DMS79 treated with DMSO at 0.1 percent for 48 hours (cell line): ENCODE data around the gene ARHGEF4.
A peak's percentile ranks its signal among the peaks of the same experiment; 100 is the strongest.

Experiments
- DNase-seq: peaks from one replicate; lab custom pipeline; 2025; lab: John Stamatoyannopoulos, UW

Gene ARHGEF4

GRCh38 chr2:130918393-130918792 is 81.7 kb downstream of the ARHGEF4 start:
- DNase-seq = no peak

DNA sequence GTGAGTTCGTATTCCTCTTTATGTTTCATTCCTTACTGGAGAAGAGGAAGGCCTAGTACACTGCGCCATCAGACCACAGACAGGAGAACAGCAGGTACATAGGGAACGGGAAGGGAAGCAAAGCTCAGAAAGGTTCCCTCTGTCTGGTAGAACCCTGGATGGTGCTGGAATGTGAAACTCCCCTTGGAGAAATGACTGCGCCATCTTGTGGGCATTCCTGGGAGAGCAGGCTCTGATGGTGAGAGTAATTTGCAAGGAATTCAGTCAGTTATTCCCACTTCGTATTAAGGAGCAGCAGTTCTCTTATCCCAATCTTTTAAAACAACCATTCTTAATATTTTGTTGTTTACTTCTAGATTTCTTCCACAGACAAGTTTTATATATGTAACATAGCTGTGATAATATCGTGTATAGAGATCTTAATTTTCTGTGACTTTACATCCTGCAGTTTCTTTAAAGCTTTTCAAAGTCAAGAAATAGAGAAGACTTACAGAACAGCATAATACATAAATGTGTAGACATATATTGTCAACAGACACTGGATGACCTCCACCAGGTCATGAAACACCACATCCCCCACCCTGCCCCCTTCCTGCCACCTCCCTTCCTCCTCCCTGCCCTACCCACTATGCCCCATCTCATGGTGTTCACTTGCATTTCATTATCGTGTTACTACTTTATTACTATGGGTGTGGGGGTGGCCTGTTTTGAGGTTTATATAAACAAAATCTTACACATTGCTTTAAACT is 83.9 kb downstream of the ARHGEF4 start:
- peak; percentile 45 for DNase-seq

GRCh38 chr2:130921164-130921476 is 84.4 kb downstream of the ARHGEF4 start:
- no peak for DNase-seq

DNA sequence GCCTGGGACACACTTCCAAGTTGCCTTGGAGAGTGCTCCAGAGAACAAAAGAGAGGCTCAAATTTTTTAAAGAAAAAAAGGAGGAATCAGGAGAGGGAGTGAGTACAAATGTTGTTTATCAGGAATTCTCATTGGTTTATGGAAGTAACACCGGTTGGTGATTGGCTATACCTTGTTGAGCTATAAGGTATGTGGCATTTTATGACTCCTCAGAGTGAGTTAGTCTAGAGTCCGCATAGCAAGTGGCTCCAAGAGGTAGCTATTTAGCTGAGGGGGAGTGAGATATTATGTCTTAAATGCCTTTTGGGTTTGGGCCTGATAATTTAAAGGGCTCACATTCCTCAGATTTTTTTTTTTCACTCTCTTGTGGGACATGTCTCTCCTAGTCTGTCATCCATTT is 85.7 kb downstream of the ARHGEF4 start:
- DNase-seq = no peak

GRCh38 chr2:130928385-130928784 is 91.7 kb downstream of the ARHGEF4 start:
- no peak for DNase-seq

GRCh38 chr2:130930740-130931659 is 94.3 kb downstream of the ARHGEF4 start:
- DNase-seq = no peak

DNA sequence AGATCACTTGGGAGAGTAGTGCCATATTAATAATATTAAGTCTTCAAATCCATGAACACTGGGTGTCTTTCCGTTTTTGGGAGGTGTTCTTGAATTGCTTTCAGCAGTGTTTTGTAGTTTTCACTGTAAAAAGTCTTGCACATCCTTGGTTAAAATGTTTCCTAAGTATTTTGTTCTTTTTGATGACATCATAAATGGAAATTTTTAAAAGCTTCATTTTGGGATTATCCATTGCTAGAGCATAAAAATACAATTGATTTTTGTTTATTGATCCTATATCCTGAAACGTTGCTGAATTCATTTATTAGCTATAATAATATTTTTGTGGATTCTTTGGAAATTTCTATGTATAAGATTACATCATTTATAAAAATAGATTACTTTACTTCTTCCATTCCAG is 96.8 kb downstream of the ARHGEF4 start:
- DNase-seq = no peak

GRCh38 chr2:130936451-130936850 is 99.7 kb downstream of the ARHGEF4 start:
- DNase-seq = no peak

- no peak for DNase-seq
These were observed 111.3 kb downstream of the ARHGEF4 start for GRCh38 chr2:130947967-130948366.

- DNase-seq = no peak
These were observed 113.2 kb downstream of the ARHGEF4 start for GRCh38 chr2:130949954-130950353.

DNA sequence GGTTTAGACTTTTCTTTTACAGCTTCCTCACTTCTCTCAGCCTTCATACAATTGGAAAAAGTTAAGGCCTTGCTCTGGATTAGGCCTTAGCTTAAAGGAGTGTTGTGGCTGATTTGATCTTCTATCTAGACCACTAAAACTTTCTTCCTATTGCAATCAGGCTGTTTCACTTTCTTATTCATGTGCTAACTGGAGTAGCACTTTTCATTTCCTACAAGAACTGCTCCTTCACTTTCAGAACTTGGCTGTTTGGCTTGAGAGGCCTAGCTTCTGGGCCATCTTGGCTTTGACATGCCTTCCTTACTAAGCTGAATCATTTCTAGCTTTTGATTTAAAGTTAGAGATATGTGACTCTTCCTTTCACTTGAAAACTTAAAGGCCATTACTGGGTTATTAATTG is 114.3 kb downstream of the ARHGEF4 start:
- no peak for DNase-seq

DNA sequence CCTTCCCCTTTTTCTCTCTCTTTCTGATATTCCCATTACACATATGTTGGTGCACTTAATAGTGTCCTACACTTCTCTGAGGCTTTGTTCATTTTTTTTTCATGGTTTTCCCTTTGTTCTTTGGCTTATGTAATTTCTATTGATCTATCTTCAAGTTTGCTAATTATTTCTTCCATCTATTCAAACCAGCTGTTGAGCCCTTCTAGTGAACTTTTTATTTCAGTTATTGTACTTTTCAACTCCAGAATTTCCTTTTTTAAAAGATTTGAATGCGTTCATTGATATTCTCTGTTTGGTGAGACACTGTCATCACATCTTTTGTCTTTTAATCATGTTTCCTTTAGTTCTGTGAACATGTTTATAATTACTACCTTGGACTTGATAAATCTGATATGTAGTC is 118.2 kb downstream of the ARHGEF4 start:
- DNase-seq = no peak

- no peak for DNase-seq
These were observed 121.2 kb downstream of the ARHGEF4 start for GRCh38 chr2:130957915-130958314.

DNA sequence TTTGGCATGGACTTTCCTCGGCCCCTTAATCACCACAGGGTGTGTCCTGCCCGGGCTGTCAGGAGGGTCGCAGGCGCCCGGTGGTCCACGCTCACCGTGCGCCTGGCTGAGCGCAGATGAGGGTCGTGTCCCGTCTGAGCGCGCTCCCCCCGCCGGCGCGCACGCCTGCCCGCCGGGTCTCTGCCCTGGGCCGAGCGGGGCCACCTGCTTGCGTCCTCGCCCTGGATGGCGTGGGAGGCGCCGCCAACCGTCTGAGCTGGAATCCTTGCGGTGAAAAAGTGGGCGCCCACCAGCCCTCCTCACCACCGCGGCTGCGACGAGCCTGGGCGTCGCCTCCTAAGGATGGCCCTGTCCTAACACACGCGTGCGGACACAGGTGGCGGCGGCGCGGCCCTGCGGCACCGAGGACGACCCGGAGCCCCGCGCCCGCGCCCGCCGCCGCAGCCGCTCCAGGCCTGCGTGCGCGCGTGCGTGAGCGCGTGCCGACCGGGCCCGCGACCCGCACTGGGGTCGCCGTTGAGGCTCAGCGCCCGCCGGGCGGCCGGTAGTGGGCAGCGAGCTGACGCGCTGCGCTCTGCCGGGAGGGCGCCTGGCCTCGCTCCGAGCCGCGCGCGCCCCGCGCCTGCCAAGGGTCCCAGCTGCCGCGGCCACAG is 126.6 kb downstream of the ARHGEF4 start:
- DNase-seq = no peak

DNA sequence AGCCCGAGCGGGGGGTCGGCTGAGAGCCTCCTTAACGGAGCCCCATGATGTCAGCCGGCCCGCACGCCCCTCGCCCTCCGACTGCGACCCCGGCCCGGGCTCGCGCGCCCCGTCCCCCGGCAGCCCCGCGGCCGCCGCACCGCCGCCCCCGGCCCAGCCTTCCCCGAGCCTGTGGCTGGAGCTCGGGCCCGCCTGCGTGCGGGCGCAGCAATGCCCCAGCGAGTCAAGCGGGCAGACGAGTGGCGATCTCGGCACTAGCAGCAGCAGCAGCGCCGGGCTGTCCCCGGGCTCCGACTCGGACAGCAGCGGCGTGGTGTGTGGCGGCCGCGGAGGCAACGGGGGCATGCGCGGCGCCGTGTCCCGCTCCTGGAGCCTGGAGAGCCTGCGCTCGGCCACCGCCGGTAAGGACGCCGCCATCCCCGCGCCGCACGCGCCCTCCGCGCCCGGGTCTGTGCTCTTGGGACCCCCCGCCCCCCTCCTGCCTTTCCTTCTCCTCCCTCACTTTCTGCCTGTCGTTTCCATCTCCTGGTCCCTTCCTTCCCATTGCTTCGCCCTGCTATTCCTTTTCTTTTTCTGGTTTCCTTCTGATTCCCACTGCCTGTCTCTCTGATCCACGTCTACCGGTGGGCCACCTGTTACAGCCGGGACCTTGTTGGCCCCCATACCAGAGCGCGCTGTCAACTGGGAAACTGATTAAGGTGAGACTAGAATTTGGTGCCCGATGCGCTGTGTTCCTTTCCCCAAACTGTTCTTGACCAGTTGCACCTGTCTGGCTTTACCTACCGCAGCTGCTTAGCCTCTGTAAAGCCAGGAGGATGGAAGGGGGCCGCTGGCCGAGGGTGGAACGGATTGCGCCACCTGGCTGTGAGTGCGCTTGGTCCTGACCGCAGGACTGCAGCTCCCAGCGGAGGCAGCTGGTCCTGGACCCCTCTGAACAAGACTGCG is 127.4 kb downstream of the ARHGEF4 start:
- peak; percentile 61 for DNase-seq

GRCh38 chr2:130964931-130965330 is 128.2 kb downstream of the ARHGEF4 start:
- DNase-seq = no peak

DNA sequence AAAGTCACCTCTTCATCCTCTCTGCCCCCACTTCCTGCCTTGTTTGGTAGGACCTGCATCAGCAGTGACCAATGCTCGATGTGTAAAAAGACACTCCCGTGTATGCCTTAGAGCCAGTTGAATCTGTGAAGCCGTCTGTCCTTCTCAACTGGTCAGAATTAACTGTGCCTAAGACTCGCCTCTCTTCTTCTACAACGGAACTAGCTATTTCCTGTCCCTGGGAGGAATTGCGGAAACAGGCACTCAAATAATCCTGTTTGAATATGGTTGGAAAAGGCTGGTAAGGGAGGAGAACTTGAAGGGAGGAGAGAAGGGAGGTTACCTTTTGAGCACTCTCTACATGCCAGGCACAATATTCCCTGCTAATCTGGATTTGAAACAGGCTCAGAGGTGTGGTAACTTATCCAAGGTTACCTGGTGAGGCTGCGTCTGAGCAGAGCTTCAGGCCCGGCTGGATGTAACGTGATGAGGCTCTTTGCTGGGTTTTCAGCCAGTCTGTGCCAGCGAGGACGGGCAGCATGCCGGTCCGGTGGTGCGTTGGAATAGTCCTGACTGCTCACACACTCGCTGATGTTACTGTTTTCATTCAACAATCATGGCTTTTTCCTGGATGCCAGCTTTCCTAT is 129.5 kb downstream of the ARHGEF4 start:
- DNase-seq = no peak

GRCh38 chr2:130966775-130967490 is 130.2 kb downstream of the ARHGEF4 start:
- no peak for DNase-seq

DNA sequence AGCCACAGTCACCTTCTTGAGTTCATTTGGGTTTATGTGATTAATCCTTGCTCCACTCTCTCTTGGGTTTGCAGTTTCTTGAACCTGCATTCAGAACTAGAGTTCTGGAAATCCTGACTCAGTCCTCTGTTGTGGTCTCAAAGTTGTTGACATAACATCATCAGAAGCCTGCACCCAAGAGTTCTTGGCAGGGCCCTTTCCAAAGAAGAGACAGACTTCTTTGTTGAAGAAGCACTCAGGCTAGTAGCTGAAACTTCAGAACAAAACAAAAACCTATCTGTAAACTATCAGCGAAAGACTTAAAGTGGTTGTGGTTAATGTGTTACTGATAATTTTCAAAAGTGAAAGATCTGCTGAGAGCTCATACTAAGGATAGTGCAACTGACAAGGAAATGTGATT is 135.7 kb downstream of the ARHGEF4 start:
- DNase-seq = no peak

DNA sequence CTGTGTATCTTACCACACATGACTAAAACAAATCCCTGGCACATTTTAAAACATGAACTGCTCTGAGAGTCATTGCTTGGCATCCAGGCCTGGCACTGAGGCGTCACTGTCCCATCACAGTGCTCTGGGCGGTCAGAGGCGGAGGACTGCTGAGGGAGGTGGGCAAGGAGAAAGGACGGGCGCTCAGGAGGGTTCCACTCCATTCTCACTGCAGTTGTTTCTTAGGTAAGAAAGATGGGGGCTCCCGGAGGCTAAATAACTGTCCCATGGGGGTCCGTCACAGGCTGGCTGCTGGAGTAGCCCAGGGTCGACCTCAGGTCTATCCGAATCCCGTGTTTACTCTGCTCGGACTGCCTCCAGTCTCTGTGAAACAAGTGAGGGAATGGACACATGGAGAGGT is 139.0 kb downstream of the ARHGEF4 start:
- no peak for DNase-seq
